Activated CD8-positive, alpha-beta memory T cell treated with anti-CD3 and anti-CD28 coated beads, Interleukin-2, amount 50 U/mL, for 48 hours (primary cell): ENCODE measurements around the gene KLK1.

Experiments
- DNase-seq: peaks from one replicate; pipeline ENCODE4 v3.0.0-alpha.2; 2020

KLK1 gene

GRCh38 chr19:50823389-50824042 lies at the start of gene KLK1:
KLK1 (minus strand) TSS chr19:50823787; CDS start chr19:50823748, 39 bp downstream.
- no peak for DNase-seq

DNA sequence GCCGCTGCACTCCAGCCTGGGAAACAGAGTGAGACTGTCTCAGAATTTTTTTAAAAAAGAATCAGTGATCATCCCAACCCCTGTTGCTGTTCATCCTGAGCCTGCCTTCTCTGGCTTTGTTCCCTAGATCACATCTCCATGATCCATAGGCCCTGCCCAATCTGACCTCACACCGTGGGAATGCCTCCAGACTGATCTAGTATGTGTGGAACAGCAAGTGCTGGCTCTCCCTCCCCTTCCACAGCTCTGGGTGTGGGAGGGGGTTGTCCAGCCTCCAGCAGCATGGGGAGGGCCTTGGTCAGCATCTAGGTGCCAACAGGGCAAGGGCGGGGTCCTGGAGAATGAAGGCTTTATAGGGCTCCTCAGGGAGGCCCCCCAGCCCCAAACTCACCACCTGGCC lies 49.5 kb upstream of the KLK1 start, which contains the start of gene KLK2:
Gene KLK2 (plus strand): TSS at position 384 of the 400 bp plus-strand sequence. CDS start 35 bp downstream, outside the sequence.
- no peak for DNase-seq

GRCh38 chr19:50870417-50871089 lies 47.0 kb upstream of the KLK1 start:
- DNase-seq = peak; percentile 66

DNA sequence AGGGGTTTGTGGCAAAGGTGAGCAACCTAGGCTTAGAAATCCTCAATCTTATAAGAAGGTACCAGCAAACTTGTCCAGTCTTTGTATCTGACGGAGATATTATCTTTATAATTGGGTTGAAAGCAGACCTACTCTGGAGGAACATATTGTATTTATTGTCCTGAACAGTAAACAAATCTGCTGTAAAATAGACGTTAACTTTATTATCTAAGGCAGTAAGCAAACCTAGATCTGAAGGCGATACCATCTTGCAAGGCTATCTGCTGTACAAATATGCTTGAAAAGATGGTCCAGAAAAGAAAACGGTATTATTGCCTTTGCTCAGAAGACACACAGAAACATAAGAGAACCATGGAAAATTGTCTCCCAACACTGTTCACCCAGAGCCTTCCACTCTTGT lies 45.9 kb upstream of the KLK1 start:
- DNase-seq = no peak

GRCh38 chr19:50861496-50862286 lies 38.1 kb upstream of the KLK1 start:
- no peak for DNase-seq

DNA sequence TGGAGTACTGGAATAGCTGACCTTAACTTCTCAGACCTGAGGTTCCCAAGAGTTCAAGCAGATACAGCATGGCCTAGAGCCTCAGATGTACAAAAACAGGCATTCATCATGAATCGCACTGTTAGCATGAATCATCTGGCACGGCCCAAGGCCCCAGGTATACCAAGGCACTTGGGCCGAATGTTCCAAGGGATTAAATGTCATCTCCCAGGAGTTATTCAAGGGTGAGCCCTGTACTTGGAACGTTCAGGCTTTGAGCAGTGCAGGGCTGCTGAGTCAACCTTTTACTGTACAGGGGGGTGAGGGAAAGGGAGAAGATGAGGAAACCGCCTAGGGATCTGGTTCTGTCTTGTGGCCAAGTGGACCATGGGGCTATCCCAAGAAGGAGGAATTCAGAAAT lies 37.4 kb upstream of the KLK1 start:
- no peak for DNase-seq

- DNase-seq = no peak
Observed at GRCh38 chr19:50859849-50860248, 36.3 kb upstream of the KLK1 start.

DNA sequence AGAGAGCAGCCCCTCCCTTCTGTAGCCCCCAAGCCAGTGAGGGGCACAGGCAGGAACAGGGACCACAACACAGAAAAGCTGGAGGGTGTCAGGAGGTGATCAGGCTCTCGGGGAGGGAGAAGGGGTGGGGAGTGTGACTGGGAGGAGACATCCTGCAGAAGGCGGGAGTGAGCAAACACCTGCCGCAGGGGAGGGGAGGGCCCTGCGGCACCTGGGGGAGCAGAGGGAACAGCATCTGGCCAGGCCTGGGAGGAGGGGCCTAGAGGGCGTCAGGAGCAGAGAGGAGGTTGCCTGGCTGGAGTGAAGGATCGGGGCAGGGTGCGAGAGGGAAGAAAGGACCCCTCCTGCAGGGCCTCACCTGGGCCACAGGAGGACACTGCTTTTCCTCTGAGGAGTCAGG lies 35.3 kb upstream of the KLK1 start:
- no peak for DNase-seq

DNA sequence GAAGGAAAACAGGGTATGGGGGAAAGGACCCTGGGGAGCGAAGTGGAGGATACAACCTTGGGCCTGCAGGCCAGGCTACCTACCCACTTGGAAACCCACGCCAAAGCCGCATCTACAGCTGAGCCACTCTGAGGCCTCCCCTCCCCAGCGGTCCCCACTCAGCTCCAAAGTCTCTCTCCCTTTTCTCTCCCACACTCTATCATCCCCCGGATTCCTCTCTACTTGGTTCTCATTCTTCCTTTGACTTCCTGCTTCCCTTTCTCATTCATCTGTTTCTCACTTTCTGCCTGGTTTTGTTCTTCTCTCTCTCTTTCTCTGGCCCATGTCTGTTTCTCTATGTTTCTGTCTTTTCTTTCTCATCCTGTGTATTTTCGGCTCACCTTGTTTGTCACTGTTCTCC lies 33.8 kb upstream of the KLK1 start:
- DNase-seq = no peak

GRCh38 chr19:50854636-50855410 lies 31.2 kb upstream of the KLK1 start, which contains the start of gene KLK3:
KLK3 (plus strand) TSS chr19:50854915; CDS start chr19:50854956, 41 bp downstream.
- no peak for DNase-seq

DNA sequence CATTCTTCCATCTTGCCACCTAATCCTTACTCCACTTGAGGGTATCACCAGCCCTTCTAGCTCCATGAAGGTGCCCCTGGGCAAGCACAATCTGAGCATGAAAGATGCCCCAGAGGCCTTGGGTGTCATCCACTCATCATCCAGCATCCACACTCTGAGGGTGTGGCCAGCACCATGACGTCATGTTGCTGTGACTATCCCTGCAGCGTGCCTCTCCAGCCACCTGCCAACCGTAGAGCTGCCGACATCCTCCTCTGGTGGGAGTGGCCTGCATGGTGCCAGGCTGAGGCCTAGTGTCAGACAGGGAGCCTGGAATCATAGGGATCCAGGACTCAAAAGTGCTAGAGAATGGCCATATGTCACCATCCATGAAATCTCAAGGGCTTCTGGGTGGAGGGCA lies 28.0 kb upstream of the KLK1 start:
- DNase-seq = no peak

DNA sequence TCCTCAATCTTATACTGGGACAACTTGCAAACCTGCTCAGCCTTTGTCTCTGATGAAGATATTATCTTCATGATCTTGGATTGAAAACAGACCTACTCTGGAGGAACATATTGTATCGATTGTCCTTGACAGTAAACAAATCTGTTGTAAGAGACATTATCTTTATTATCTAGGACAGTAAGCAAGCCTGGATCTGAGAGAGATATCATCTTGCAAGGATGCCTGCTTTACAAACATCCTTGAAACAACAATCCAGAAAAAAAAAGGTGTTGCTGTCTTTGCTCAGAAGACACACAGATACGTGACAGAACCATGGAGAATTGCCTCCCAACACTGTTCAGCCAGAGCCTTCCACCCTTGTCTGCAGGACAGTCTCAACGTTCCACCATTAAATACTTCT lies 27.2 kb upstream of the KLK1 start:
- no peak for DNase-seq

- DNase-seq = no peak
Observed at GRCh38 chr19:50844296-50844935, 20.8 kb upstream of the KLK1 start.

DNA sequence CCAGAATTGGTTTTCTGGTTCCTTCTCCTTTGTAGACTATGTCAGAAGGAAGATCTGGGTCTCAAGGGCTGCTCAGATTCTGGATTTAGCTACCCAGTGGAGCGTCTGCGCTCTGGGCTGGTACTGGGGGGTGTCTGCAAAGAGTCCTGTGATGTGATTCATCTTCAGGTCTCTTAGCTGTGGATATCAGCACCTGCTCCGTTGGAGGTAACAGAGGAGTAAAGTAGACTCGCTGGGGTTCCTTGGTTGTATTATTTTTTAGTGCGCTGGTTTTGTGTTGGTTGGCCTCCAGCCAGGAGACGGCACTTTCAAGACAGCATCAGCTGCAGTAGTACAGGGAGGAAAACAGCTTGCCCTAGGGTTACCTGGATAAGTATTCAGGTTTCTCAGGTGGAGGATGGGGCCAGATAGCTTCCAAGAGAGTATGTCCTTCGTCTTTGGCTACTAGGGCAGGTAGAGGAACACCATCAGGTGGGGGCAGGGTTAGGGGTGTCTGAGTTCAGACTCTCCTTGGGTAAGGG lies 20.2 kb upstream of the KLK1 start:
- no peak for DNase-seq

- DNase-seq = no peak
Observed at GRCh38 chr19:50843205-50843604, 19.6 kb upstream of the KLK1 start.

GRCh38 chr19:50842130-50842529 lies 18.5 kb upstream of the KLK1 start:
- no peak for DNase-seq

DNA sequence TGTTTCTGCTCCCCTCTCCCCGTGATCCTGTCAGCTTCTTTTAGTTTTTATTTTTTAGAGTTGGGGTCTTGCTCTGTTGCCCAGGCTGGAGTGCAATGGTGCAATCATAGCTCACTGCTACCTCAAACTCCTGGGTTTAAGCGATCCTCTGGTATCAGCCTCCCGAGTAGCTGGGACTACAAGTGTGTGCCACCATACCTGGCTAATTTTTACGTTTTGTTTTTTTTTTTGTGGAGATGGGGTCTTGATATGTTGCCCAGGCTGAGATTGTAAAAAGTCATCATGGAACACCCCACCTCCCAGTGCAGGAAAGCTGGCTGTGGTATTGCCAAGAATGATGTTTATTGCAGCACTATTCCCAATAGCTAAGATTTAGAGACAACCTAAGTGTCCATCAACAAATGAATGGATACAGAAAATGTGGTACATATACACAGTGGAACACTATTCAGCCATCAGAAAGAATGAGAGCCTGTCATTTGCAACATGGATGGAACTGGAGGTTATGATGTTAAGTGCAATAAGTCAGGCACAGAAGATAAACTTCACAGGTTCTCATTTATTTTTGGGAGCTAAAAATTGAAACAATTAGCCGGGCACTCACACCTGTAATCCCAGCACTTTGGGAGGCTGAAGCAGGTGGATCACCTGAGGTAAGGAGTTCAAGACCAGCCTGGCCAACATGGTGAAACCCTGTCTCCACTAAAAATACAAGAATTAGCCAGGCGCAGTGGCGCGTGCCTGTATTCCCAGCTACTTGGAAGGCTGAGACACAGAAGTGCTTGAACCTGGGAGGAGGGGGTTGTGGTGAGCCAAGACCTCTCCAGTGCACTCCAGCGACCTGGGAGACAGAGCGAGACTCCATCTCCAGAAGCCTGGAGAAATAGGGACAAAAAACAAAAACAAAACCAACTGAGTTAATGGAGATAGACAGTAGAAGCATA lies 16.4 kb upstream of the KLK1 start:
- no peak for DNase-seq

GRCh38 chr19:50838239-50838638 lies 14.7 kb upstream of the KLK1 start:
- DNase-seq = no peak

GRCh38 chr19:50837300-50837699 lies 13.7 kb upstream of the KLK1 start:
- DNase-seq = no peak

DNA sequence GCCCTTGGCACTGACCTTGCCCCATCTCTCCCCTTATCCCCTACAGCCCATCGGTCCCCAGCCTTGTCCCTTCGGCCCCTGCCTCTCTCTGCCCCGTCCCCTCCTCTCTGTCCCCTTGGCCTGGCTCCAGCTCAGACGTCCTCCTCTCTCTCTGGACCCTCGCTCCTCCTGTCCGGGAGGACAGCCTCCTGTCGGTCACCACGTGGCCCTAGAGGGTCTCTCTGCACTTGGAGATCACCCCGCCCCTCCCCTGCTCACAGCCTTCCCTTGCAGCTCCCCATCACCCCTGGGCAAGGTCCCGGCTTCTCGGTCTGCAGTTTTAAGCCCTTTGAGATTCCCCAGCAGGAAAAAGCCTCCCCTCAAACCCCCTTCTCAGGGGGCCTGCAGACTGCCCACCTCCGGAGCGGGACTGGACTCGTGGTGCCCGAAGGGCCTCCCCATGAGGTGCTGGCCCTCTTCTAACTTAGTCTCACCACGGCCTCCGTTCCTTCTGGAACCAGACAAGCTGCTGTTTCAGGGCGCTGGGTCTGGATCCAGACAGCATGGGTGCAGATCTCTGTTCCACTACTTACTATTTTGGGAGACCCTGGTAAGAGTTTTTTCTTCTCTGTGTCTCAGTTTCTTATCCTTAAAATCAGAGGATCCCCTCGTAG lies 13.1 kb upstream of the KLK1 start:
- DNase-seq = no peak
